ENCODE results near the gene GALNT4. TPM values are rescaled to one million over a fixed set of nuclear protein-coding genes. Genes with fewer than 3 reads are reported as not detected.

Gene GALNT4
- total RNA-seq, 1 donor: 12.1 TPM

DNA sequence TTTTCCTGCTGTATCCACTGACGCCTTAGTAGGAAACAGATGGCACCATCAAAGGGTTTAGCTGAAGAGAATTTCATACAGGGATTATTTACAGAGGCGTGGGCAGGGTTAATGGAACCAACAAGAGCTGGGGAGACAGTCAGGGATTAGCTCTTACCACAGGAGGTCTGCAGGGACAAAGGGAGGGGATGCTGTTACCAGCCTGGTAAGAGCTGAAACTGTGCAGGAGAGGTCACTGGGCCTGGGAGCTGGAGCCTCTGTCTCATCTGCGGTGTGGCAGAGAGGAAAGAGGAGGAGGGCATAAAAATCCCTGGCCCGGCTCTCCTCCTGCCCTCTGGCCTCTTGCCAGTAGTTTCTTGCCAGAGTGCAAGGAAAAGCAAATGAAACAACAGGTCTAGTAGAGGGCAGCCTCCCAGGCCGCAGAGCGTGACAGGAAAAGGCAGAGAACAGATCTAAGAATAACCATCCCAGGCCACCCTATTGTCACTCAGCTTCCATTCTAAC is 20.1 kb upstream of the GALNT4 start:
- peak; percentile 31 for DNase-seq (ENCODE audit: low read depth)
- TF ChIP-seq, protein P1, sequence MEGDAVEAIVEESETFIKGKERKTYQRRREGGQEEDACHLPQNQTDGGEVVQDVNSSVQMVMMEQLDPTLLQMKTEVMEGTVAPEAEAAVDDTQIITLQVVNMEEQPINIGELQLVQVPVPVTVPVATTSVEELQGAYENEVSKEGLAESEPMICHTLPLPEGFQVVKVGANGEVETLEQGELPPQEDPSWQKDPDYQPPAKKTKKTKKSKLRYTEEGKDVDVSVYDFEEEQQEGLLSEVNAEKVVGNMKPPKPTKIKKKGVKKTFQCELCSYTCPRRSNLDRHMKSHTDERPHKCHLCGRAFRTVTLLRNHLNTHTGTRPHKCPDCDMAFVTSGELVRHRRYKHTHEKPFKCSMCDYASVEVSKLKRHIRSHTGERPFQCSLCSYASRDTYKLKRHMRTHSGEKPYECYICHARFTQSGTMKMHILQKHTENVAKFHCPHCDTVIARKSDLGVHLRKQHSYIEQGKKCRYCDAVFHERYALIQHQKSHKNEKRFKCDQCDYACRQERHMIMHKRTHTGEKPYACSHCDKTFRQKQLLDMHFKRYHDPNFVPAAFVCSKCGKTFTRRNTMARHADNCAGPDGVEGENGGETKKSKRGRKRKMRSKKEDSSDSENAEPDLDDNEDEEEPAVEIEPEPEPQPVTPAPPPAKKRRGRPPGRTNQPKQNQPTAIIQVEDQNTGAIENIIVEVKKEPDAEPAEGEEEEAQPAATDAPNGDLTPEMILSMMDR (IDR thresholded peaks at IDR 0.05; ENCODE audit: insufficient read depth, low read length): no peak
- no peak overlapping the region for H3K4me3 ChIP-seq (ENCODE audit: low read depth, low read length)

DNA sequence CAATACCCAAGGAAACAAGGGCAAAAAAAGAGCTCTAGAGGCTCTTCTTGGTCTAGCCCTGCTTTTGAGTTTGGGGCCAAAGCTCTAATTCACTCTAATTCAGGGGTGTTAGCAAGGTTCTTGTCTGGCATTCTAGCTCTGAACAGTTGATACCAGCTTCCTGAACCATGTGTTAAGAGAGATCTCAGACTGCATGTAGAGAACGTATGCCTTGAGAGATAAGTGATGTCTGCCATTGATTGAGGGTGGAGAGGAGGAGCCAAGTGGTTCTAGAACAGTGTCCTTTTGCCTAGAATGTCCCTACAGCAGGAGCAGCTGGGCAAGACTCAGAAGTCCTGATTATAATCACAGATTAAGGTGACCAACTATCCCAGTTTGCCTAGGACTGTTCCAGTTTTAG is 19.4 kb upstream of the GALNT4 start:
- TF ChIP-seq, protein P1 (IDR thresholded peaks at IDR 0.05; ENCODE audit: insufficient read depth, low read length): no peak
- no peak overlapping the region for H3K4me3 ChIP-seq (ENCODE audit: low read depth, low read length)
- no peak for DNase-seq (ENCODE audit: low read depth)

DNA sequence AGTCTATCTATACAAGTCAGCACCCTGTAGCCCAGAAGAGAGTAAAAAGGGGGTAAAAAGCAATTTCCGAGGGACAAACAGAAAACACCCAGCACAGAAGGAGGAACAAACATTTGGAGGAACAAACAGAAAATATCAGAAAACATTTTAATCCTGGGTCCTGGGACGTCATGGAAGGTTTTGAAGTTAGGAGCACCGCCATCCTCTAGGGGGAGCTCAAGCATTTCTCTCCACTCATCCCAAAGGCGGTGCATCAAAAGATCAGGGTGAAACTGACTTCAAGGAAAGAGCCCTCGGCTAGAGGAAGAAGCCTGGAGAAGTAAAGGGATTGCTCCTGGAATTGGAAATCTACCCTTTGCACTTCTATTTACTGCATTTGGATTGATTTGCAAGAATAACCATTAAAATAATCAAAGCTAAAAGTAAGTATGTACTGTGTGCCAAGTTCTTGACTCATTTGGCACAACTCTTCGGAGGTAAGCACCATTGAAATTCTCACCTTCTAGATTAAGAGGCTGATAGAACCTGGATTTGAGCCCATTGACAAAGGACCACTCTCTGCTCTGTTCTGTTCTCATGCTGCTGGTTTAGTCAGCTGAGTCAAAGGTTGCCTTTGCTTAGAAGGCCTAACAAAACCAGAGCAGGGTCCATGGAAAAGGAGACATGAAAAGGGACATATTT is 18.5 kb upstream of the GALNT4 start:
- TF ChIP-seq, protein P1 (IDR thresholded peaks at IDR 0.05; ENCODE audit: insufficient read depth, low read length): peak; percentile 90
- DNase-seq (ENCODE audit: low read depth): peak; percentile 91
- no peak overlapping the region for H3K4me3 ChIP-seq (ENCODE audit: low read depth, low read length)

DNA sequence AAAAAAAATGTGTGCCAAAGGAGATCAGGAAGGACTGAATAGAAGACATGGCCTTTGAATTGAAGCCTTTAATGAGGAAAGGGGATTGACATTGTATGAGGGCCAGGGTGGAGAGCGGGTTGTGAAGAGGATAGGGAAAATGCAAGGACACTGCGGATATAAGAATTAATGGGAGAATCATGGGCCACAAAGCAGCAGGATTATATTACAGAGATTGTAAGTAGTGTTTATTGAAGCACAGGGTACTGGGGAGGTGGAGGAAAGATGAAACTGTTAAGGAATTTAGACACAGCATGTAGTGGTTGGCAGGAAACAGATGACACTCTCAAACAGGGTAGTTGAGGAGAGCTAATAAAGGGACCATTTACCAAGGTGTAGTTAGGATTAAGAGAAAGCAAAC is 17.6 kb upstream of the GALNT4 start:
- TF ChIP-seq, protein P1 (IDR thresholded peaks at IDR 0.05; ENCODE audit: insufficient read depth, low read length): no peak
- H3K4me3 ChIP-seq (ENCODE audit: low read depth, low read length): no peak overlapping the region
- no peak for DNase-seq (ENCODE audit: low read depth)

DNA sequence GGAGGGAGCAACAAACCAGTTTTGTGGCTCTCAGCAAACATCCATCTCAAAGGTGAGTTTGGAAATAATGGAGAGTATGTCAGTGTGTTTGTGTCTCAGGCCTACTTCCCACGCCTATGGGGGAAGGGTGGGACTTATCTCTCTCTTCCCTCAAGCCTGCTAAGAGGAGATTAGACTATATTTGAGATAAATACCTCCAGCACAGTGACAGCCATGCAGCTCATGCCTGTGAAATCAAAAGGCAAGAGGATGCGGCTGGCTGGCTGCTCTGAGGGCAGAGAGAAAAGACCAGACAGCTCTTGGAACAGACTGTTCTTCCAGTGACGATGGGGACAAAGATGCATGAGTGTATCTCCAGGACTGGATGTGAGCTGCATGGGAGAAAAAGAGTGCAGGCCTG is 16.0 kb upstream of the GALNT4 start:
- DNase-seq (ENCODE audit: low read depth): no peak
- H3K4me3 ChIP-seq (ENCODE audit: low read depth, low read length): no peak overlapping the region
- TF ChIP-seq, protein P1 (IDR thresholded peaks at IDR 0.05; ENCODE audit: insufficient read depth, low read length): no peak

DNA sequence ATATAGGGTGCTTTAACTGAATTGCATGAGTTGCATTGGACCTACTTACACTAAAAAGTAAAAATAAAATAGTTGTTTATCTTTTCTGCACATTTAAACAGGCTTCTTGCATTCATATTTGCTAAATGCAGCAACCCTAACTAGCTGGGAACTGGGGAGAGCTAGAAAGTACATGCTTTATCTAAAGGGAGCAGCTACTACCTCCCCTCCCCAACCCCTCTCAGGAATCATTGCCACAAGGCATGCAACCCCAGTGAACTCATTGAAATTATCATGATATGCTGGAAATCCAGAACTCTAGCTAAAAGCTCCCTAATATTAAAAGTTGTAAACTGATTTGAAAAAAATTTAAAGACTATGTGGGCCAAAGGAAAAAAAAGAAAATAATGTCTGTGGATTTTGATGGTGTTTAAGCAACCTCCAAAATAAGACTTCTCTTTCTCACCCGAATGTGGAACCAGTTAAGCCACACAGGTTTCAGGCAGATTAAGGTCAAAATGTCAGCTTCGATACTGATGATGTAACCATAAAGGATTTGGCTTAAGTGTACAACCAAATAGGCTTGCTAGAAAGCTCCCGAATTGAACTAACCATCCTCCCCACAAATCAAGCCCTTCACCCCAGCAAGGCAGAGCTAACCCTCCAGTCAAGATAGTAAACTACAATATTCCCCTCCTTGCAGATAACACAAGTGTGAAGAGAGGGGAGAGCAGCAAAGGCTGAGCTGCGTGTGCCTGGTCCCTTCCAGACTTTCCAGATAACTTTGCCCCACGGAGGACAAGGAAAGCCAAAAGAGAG is 15.0 kb upstream of the GALNT4 start:
- no peak overlapping the region for H3K4me3 ChIP-seq (ENCODE audit: low read depth, low read length)
- no peak for DNase-seq (ENCODE audit: low read depth)
- TF ChIP-seq, protein P1 (IDR thresholded peaks at IDR 0.05; ENCODE audit: insufficient read depth, low read length): no peak
